GM18517 (cell line): ENCODE results near the gene PGLYRP1.

Experiments
- ATAC-seq: cut with Tn5 transposase; IDR thresholded peaks from one replicate; pipeline ENCODE4 v1.9.1; 2021; ENCODE audit warnings: mild to moderate bottlenecking, moderate library complexity; ENCODE audit not compliant: unreplicated experiment

The PGLYRP1 gene

DNA sequence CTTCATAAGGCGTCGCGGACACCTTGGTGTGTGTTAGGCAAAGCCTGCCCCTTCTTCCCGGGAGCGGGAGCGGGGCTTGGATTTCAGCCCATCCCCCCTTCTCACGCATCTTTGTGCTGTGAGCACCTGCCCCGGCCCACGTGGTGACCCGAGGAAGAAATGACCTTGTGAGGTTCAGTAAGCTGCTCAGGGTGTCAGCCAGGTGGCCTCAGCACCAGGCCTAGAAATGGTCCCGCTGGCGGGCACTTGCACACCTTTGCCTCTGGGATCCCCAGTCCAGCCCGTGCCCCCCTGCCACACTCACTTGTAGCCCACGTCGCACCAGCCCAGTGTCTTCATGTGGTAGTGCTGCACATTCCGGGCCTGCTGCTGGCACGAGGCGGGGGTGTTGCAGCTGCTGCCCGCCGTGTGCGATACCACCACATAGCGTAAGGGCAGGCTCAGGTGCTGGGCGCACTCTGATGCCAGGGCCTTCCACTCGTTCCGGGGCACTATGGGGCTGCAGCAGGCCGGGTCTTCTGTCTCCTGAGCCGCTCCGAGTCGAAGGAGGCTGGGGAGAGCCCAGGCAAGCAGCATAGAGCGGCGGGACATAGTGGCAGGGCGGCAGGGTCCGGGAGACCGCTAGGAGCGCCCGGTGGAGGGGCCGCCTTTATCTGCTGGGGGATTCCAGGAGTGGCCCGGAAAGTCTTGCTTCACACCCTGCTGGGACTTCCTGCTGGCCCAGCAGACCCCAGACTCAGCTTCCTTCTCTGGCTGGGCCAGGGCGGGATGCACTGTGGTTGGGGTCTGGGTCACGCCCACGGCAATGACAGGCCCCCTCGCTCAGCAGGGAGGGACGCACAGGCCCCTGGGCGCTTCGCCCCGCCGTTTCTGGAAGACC is at the start of gene PGLYRP1:
Gene PGLYRP1, minus strand, starts transcription at position 623 of the 880 bp plus-strand sequence. Its CDS starts 32 bp downstream, at position 591.
- no peak for ATAC-seq

DNA sequence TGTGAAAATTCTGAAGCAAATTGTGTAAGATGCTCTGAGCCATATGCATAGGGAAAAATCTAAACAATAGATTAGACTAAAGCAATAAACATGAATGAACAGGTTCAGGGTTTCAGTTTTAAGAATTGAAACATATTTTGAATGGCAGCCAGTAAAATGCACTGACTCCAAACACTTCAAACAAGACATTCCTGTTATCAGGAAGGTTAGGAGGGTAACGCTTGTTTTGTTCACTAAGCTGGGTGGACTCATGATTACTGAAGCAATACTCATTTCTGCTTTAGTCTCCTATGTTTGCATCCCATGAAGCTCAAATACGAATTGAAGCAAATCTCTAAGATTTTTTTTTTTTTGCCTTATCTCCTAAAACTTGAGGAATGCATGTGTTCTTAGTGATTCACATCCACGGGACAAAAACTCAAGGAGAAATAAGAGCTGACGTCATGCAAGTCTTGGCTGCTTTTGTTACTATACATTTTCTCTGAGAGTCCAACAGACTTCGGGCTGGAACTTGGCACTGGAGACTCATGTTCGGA is 47.0 kb upstream of the PGLYRP1 start:
- ATAC-seq: no peak

GRCh38 chr19:46068345-46069258 is 45.7 kb upstream of the PGLYRP1 start:
- no peak for ATAC-seq

DNA sequence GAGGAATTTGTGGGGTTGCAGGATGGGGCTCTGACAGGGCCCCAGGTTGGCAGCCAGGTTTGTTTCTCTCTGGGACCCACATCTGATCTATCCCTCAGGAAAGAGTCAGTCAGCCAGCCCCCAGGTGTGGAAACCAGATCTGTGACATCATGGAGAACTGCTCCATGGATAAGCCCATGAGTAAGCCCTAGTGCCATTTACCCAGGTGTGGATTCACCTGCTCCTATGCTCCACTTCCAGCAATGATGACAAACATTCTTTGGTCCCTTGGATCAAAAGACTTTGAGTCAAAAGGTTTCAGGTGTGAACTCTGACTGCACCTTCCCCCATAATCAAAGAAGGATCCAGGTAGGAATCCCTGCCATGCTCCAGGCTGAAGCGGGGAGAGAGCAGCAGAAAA is 44.8 kb upstream of the PGLYRP1 start:
- ATAC-seq: no peak

DNA sequence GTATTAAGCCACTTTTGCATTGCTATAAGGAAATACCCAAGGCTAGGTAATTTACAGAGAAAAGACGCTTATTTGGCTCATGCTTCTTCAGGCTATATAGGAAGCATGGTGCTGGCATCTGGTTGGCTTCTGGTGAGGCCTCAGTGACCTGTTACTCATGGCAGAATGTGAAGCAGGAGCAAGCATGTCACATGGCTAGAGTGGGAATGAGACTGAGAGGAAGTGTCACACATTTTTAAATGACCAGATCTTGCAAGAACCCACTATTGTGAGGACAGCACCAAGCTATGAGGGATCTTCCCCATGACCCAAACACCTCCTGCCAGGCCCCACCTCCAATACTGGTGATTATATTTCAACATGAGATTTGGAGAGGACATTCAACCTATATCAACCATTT is 43.6 kb upstream of the PGLYRP1 start:
- no peak for ATAC-seq

DNA sequence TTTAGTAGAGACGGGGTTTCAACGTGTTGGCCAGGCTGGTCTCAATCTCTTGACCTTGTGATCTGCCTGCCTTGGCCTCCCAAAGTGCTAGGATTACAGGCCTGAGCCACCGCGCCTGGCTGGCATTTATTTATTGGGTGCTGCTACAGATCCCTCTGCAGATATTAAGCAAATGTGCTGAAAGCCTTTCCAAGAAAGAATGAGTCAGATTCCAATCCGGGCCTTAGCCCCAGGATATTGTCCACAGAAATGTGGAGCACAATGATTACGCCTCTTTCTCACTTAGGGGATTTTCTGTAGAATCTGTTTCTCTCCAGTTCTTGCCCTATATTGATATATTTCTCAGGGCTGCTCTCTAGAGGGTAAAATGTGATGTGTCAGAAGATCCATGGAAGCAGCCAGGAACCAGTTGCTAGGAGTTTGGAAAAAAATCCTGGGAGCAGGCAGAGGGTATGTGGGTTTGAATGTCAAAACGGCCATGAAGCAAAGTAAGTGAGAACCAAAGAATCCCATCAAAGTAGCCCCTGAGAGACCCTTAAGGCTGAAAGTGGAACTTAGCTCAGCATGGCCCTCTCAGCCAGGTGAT is 42.7 kb upstream of the PGLYRP1 start:
- no peak for ATAC-seq

DNA sequence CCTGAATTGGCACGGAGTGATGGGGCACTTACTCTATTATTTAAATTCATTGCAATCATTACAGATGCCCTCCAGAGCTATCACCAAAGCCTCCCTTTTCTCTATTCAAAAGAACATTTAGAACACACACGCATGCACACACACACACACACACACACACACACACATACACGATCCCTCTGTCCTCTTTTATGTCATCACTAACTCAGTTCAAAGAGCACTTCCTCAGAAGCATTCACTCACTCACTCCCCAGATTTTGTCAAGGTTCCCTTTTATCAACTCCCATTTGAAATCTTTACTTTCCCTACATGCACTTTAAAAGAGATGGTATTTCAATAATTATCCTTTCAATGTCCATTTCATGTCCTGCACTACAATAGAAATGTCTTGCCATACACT is 40.3 kb upstream of the PGLYRP1 start:
- no peak for ATAC-seq

DNA sequence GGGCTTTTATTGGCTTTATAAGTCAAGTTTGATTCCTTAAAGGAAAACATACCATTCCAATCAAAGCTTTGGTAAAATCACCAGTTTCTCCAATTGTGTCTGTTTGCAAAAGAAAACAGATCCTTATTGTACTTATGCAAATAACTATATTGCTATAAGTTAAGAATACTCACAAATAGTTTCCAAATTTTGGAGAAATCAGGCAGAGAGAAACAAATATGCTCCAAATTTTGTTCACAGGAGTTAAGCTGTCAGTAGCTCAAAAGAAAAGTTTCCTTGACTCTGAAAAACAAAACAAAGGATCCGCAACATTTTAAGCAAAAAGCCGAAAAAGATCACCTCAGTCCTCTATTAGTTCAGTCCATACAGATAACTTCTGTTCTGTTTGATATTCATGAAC is 37.2 kb upstream of the PGLYRP1 start:
- no peak for ATAC-seq

GRCh38 chr19:46058778-46059177 is 35.9 kb upstream of the PGLYRP1 start:
- no peak for ATAC-seq

GRCh38 chr19:46056536-46056935 is 33.7 kb upstream of the PGLYRP1 start:
- no peak for ATAC-seq

GRCh38 chr19:46052896-46053295 is 30.0 kb upstream of the PGLYRP1 start:
- ATAC-seq: no peak

DNA sequence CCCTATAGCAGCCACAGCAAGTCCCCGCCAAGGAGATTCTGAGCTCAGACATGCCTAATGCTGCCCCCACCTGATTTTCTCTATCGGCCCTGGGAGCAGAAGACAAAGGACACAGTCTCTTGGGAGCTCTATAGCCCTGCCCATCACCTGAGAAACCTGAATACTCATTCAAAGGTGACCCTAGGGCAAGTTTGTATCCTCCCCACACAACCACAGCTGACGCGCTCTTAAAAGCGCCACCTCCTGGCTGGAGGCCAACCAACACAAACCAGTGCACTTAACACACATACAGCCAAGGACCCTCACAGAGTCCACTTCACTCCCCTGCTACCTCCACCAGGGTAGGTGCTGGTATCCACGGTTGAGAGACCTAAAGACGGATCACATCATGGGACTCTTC is 26.7 kb upstream of the PGLYRP1 start:
- ATAC-seq: no peak

DNA sequence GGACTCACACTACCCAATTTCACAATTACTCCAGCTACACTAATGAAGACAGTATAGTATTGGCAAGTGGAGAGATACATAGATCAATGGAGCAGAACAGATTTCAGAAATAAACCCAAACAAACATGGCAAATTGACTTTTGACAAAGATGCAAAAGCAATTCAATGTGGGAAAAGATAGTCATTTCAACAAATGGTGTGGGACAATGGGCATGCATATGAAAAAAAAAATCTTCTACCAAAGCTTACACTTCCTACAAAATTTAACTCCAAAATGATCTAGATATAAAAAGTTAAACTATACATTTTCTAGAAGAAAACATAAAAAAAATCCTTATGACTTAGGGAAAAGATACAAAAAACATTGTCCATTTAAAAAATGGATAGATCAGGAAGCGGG is 20.7 kb upstream of the PGLYRP1 start:
- ATAC-seq: no peak

GRCh38 chr19:46042252-46042883 is 19.5 kb upstream of the PGLYRP1 start:
- no peak for ATAC-seq

- no peak for ATAC-seq
Measured at GRCh38 chr19:46040952-46041500, 18.2 kb upstream of the PGLYRP1 start, which contains the start of gene IGFL4. Gene IGFL4 (minus strand): TSS chr19:46041002. CDS start chr19:46040962, 40 bp downstream.

DNA sequence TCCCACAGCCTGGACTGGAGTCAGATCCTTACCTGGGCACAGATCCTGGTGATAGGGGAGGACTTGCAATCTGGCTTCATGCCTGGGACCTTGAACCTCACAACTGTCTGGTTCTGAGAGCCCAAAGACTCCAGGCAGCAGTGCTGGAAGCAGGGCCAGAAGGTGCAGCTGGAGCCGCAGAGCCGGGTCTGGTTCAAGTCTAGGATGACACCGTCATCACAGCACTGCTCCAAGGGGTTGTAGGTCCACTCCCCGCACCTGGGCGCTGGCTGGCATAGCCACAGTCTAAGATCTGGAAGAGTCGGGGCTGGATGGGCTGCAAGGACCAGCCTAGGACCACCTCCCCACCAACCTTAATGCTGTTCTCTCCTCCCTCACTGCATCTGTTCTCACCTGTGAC is 17.3 kb upstream of the PGLYRP1 start:
- no peak for ATAC-seq

DNA sequence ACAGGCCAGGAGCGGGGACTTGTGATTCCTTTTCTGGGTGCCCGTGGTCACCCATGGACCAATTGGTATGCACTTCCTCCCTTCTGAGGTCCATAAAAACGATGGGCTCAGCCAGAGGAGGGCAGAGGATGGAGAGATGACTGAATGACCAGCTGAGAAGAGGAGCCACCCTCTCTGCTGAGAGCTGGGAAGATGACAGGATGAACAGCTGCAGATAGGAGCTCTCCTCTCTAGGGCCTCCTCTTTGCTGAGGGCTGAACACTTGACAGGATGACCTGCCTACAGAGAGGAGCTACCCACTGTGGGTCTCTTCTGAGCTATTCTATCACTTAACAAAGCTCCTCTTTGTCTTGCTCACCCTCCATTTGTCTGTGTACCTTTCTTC is 13.9 kb upstream of the PGLYRP1 start:
- ATAC-seq: no peak

DNA sequence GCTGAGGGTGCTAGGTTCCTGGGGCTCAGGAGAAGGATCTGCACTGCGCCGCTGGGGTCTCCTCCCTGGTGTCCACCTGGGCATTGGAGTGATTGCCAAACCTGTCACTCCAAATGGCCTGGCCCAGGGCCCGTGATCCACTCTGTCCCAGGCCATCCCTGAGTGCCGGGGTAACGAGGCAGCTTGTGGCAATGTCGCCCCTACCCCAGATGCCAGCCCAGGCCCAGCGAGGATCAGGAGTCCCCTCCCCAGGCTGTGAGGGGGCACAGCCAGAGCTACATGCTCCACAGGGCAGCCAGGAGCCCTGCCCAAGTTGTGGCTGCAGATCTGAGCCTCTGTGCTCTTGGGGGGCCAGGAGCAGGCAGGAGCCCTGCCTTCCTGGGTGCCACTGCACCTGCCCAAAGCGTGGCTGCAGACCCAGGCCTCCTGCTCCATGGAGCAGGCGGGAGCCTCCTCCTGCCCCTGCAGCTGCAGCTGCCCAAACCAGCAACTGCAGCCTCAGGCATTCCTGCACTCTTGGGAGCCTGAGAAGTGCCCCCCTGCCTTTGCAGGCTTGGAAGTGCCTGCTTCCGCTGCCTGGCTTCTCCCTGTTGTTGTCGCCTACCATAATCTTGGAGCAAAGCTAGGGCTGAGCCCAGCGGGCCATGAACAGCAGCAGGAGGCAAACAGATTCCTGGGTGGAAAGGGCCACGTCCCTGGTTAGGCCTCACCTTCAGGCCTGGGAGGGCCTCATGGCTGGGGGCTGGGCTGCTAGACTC is 13.3 kb upstream of the PGLYRP1 start:
- ATAC-seq: no peak

- ATAC-seq: no peak
Measured at GRCh38 chr19:46035546-46035945, 12.7 kb upstream of the PGLYRP1 start.

DNA sequence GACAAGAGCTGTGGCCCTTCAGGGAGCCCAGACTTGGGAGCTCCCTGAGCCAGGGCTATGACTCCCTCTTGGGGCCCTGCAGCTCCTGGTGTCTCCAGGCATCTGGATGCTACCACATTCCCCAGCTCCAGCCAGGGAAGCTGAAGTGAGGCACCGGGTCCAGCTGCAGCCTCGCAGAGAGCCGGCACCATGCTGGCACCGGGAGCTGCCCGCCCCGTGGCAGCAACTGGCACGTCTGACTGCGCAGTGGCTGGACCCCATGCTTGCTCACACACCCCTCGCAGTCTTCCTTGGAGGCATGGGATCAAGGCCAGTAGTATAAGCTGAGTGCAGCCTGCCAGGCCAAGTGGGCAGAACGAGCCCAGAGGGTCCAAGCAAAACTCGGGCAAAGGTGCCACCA is 10.5 kb upstream of the PGLYRP1 start:
- ATAC-seq: no peak
